ENCODE measurements around the gene RAD17. TPM values are rescaled to one million over a fixed set of nuclear protein-coding genes. Genes with fewer than 3 reads are reported as not detected.
"Not testable (repeated sequence)": the region's sequence is repeated elsewhere in the genome, so short reads cannot be mapped to it uniquely, and the experiment has no call there.

The RAD17 gene
- total and polyA plus RNA-seq, 2 experiments from 2014 or later, result 29.0 to 38.8 TPM

DNA sequence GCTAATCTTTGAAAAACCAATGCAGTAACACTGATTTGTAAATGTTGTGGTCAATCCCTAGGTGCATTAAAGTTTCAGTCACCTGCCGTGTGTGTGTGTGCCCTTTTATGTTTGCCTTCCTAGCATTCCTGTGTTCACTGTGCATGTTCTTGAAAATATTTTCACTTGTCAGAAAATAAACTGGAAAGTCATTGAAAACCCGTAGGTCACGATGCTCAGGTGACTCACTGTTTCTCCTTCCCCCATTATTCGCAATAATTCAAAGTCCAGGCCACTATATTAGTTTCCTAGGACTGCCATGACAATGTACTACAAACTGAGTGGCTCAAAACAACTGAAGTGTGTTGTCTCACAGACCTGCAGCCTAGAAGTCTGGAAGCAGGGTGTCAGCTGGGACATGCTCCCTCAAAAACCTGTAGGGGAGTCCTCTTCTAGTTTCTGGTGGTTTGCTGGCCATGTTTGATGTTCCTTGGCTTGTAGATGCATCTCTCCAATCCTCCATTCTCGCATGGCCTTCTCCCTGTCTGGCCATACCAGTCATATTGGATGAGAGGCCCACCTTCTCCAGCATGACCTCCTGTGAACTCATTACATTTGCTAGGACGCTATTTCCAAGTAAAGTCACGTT, 74.6 kb downstream of the RAD17 start (continued):
- TF ChIP-seq NANOG (IDR thresholded peaks at IDR 0.05; ENCODE audit: borderline replicate concordance) (no peak), CREB1 (CRISPR knock-in tag; IDR thresholded peaks at IDR 0.05; ENCODE audit: low read depth) (no peak), POLR2AphosphoS5 (IDR thresholded peaks at IDR 0.05; ENCODE audit: low read depth) (no peak), EZH2phosphoT487 (IDR thresholded peaks at IDR 0.05; ENCODE audit: unreplicated experiment) (no peak)

DNA sequence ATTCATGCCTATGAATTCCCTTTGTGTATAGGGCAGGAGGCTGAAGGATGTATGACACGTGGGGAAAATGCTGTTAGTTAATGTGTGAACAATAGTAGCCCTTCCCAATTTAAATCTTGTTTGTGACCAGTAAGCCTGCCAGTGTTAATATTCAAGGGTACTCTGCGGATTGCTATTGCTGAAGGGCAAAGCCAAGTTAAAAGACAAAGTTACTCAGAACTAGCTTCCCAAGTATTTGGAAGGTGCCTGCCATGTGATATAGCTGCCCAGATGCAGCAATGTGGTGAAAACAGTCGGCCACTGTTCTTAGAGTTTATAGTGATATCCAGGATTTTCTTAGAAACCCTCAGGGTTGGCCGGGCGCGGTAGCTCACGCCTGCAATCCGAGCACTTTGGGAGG, 79.9 kb downstream of the RAD17 start:
- no peaks in the 10 kb centered on the region for H3K27me3 ChIP-seq (ENCODE audit: insufficient read depth)
- no peaks in the 10 kb centered on the region for H3K36me3 ChIP-seq (ENCODE audit: insufficient read depth)
- no peak overlapping the region for H3K27ac Mint-ChIP-seq
- H3K36me3 Mint-ChIP-seq (ENCODE audit: low read depth), result no peaks in the 10 kb centered on the region
- no peaks in the 10 kb centered on the region for H3K4me1 Mint-ChIP-seq
- no peak for TF ChIP-seq ZNF114 (CRISPR knock-in tag; IDR thresholded peaks at IDR 0.05)
- TF ChIP-seq EZH2phosphoT487 (IDR thresholded peaks at IDR 0.05; ENCODE audit: unreplicated experiment), result no peak
- TF ChIP-seq JUNB (IDR thresholded peaks at IDR 0.05; ENCODE audit: unreplicated experiment), result no peak
- no peak for TF ChIP-seq POLR2AphosphoS5 (IDR thresholded peaks at IDR 0.05; ENCODE audit: low read depth)
- TF ChIP-seq STAT1 (IDR thresholded peaks at IDR 0.05; ENCODE audit: unreplicated experiment), result no peak
- H3F3A ChIP-seq (replicated peaks; ENCODE audit: low read depth), result no peaks in the 10 kb centered on the region
- no peaks in the 10 kb centered on the region for H4K20me1 ChIP-seq (replicated peaks; ENCODE audit: insufficient read depth)
- no peak overlapping the region for H3K4me3 ChIP-seq
- H3K4me1 ChIP-seq (ENCODE audit: insufficient read depth), result no peaks in the 10 kb centered on the region
- H3K4me3 Mint-ChIP-seq, result no peak overlapping the region
- H3K27me3 Mint-ChIP-seq (ENCODE audit: insufficient read depth, low read depth, poor library complexity), result peaks cover 2% of the 10 kb centered on the region
- no peaks in the 10 kb centered on the region for H3K79me2 ChIP-seq (replicated peaks; ENCODE audit: insufficient read depth)
- DNase-seq (ENCODE audit: low spot score) (no peak), ATAC-seq (no peak)
- H3K4me2 ChIP-seq, result no peak overlapping the region
- no peaks in the 10 kb centered on the region for H3K9me3 Mint-ChIP-seq
- no peak overlapping the region for H3K27ac ChIP-seq (ENCODE audit: low read depth)
- peak overlapping the region; percentile 74; the same call in 1 of the 2 replicates for H2AFZ ChIP-seq
- no peaks in the 10 kb centered on the region for H3K9me2 ChIP-seq (ENCODE audit: insufficient read depth)

DNA sequence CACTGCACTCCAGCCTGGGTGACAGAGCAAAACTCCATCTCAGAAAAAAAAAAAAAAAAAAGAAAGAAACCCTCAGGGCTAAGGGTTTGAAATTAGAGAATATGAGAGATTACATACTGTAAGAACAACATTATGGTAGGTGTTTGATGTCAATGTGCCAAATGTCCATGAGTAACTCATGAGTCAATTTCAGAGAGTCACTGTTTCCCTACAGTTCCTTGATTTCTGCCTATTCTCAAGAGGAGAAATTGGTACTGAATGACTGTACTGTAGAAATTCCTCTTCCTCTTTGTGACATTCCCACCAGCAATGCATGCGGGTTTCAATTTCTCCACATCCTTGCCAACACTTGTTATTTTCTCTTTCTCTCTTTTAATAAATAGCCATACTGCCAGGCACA, 80.5 kb downstream of the RAD17 start:
- H3K4me3 ChIP-seq, result no peak overlapping the region
- TF ChIP-seq JUNB (IDR thresholded peaks at IDR 0.05; ENCODE audit: unreplicated experiment) (no peak), ZNF114 (CRISPR knock-in tag; IDR thresholded peaks at IDR 0.05) (no peak), ZNF331 (CRISPR knock-in tag; IDR thresholded peaks at IDR 0.05; ENCODE audit: low read depth) (no peak)
- TF ChIP-seq, protein P1, sequence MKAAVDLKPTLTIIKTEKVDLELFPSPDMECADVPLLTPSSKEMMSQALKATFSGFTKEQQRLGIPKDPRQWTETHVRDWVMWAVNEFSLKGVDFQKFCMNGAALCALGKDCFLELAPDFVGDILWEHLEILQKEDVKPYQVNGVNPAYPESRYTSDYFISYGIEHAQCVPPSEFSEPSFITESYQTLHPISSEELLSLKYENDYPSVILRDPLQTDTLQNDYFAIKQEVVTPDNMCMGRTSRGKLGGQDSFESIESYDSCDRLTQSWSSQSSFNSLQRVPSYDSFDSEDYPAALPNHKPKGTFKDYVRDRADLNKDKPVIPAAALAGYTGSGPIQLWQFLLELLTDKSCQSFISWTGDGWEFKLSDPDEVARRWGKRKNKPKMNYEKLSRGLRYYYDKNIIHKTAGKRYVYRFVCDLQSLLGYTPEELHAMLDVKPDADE (IDR thresholded peaks at IDR 0.05), result no peak
- ATAC-seq (no peak), DNase-seq (ENCODE audit: low spot score) (no peak)
- no peak overlapping the region for H3K4me2 ChIP-seq
- H3K79me2 ChIP-seq (replicated peaks; ENCODE audit: insufficient read depth), result no peaks in the 10 kb centered on the region
- Mint-ChIP-seq H3K9me3 (no peaks in the 10 kb centered on the region), H3K4me1 (no peaks in the 10 kb centered on the region), H3K36me3 (ENCODE audit: low read depth) (no peaks in the 10 kb centered on the region), H3K4me3 (no peak overlapping the region), H3K27ac (no peak overlapping the region), H3K27me3 (ENCODE audit: insufficient read depth, low read depth, poor library complexity) (peaks cover 2% of the 10 kb centered on the region)
- no peak overlapping the region for H3K27ac ChIP-seq (ENCODE audit: low read depth)
- no peaks in the 10 kb centered on the region for H3K4me1 ChIP-seq (ENCODE audit: insufficient read depth)
- H3F3A ChIP-seq (replicated peaks; ENCODE audit: low read depth), result no peaks in the 10 kb centered on the region
- no peak overlapping the region for H2AFZ ChIP-seq
- no peaks in the 10 kb centered on the region for H3K9me2 ChIP-seq (ENCODE audit: insufficient read depth)
- H3K36me3 ChIP-seq (ENCODE audit: insufficient read depth), result no peaks in the 10 kb centered on the region
- H3K27me3 ChIP-seq (ENCODE audit: insufficient read depth), result no peaks in the 10 kb centered on the region
- H4K20me1 ChIP-seq (replicated peaks; ENCODE audit: insufficient read depth), result no peaks in the 10 kb centered on the region

DNA sequence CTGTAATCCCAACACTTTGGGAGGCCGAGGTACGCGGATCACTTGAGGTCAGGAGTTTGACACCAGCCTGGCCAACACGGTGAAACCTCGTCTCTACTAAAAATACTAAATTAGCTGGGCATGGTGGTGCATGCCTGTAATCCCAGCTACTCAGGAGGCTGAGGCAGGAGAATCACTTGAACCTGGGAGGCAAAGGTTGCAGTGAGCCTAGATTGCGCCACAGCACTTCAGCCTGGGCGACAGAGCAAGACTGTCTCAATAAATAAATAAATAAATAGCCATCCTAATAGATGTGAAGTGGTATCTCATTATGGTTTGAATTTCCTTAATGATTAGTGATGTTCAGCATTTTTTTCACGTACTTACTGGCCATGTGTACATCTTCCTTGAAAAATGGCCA, 80.9 kb downstream of the RAD17 start:
- H4K20me1 ChIP-seq (replicated peaks; ENCODE audit: insufficient read depth); H3K9me2 ChIP-seq (ENCODE audit: insufficient read depth); H3F3A ChIP-seq (replicated peaks; ENCODE audit: low read depth); H3K27me3 Mint-ChIP-seq (ENCODE audit: insufficient read depth, low read depth, poor library complexity); H3K36me3 ChIP-seq (ENCODE audit: insufficient read depth); H3K27me3 ChIP-seq (ENCODE audit: insufficient read depth); H3K36me3 Mint-ChIP-seq (ENCODE audit: low read depth); H3K4me1 Mint-ChIP-seq; H3K9me3 Mint-ChIP-seq; H2AFZ ChIP-seq; H3K4me3 Mint-ChIP-seq; H3K27ac ChIP-seq (ENCODE audit: low read depth); H3K4me2 ChIP-seq; H3K79me2 ChIP-seq (replicated peaks; ENCODE audit: insufficient read depth); DNase-seq (ENCODE audit: low spot score); ATAC-seq; H3K4me1 ChIP-seq (ENCODE audit: insufficient read depth); H3K4me3 ChIP-seq; H3K27ac Mint-ChIP-seq: not testable (repeated sequence)
